Activated T-helper 1 cell treated with anti-CD3 and anti-CD28 coated beads, Interleukin-12 subunit alpha, Interleukin-12 subunit beta, Interleukin-2, Interleukin-4 antibody, amounts not matched to agents 30 ng/mL and 10 ng/mL and 1 ng/mL, durations not matched to agents 14 hours and 24 hours and 36 hours (primary cell): ENCODE measurements around the gene NCK2. TPM values are rescaled to one million over a fixed set of nuclear protein-coding genes. Genes with fewer than 3 reads are reported as not detected.

Source experiments
- DNase-seq: peaks from one replicate; pipeline ENCODE4 v3.0.0; 2021; ENCODE audit warnings: low spot score
- H3K27ac Mint-ChIP-seq: one replicate; pipeline ENCODE4 v1.8.0; 2021; ENCODE audit warnings: mild to moderate bottlenecking, mixed read lengths
- H3K27me3 Mint-ChIP-seq: one replicate; pipeline ENCODE4 v1.8.0; 2022; ENCODE audit warnings: mild to moderate bottlenecking, moderate library complexity, mixed read lengths; ENCODE audit not compliant: insufficient read depth
- H3K36me3 Mint-ChIP-seq: one replicate; pipeline ENCODE4 v1.8.0; 2021; ENCODE audit warnings: low read depth, mixed read lengths
- H3K4me1 Mint-ChIP-seq: one replicate; pipeline ENCODE4 v1.8.0; 2021; ENCODE audit warnings: low read depth, mixed read lengths
- H3K4me3 Mint-ChIP-seq: one replicate; pipeline ENCODE4 v1.8.0; 2021; ENCODE audit warnings: mild to moderate bottlenecking, moderate library complexity, mixed read lengths
- H3K9me3 Mint-ChIP-seq: one replicate; pipeline ENCODE4 v1.8.0; 2021; ENCODE audit warnings: mixed read lengths
- intact Hi-C: fragments of 100-400 bp; cut with micrococcal nuclease; formaldehyde crosslinking; loops from one replicate; pipeline ENCODE4 v1.15.1; 2024
- total RNA-seq: library from RNA; stranded (reverse); gene quantifications from 2 replicates; pipeline ENCODE4 v1.2.3, GENCODE V29; 2022

The NCK2 gene
- total RNA-seq, 1 donor from 2014 or later, result 79.9 TPM

GRCh38 chr2:105806996-105807395 lies 62.3 kb downstream of the NCK2 start:
- H3K4me3 Mint-ChIP-seq, result no peak overlapping the region
- DNase-seq, result no peak
- intact Hi-C loops, result no loop called here
- no peaks in the 10 kb centered on the region for H3K27me3 Mint-ChIP-seq
- no peaks in the 10 kb centered on the region for H3K9me3 Mint-ChIP-seq
- H3K4me1 Mint-ChIP-seq, result peaks cover 87% of the 10 kb centered on the region
- peaks cover 43% of the 10 kb centered on the region for H3K36me3 Mint-ChIP-seq
- H3K27ac Mint-ChIP-seq, result no peak overlapping the region

DNA sequence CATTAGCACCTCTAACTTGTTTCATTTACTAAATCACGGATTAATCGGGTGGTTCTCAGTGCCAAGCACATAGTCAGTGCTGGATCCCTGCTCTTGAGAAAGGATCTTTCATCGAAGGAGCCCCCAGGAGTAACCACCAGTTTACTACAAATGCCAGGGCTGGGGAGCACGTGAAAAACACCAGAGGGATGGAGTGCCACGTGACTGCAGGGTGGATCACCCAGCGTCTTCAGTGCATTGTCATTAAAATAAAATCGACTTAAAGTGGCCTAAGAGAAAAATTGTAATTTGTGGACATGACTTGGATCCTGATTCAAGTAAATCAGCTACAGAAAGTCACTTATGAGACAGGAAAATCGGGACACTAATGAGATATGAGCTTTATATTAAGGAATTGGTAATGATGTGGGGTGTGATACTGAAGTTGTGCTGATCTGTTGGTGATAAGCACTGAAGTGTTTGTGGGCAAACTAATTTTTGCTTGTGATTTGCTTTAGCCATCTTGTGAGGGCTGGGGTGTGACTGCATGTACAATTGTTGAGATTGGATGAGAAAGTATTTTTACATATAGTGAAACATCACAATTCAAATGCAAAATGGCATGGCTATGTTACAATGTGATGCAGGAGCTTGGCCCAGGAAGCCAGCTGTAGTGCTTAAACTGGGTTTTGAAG lies 63.8 kb downstream of the NCK2 start:
- Mint-ChIP-seq H3K4me1 (peaks cover 82% of the 10 kb centered on the region), H3K27me3 (no peaks in the 10 kb centered on the region), H3K27ac (peak overlapping the region; percentile 81), H3K36me3 (peaks cover 34% of the 10 kb centered on the region), H3K4me3 (no peak overlapping the region), H3K9me3 (no peaks in the 10 kb centered on the region)
- DNase-seq, result no peak
- intact Hi-C loops, result loop anchor here (1.0 kb wide), 2 partner anchors 10 to 49 kb away; no protein-coding TSS in a partner anchor

GRCh38 chr2:105809097-105809473 lies 64.4 kb downstream of the NCK2 start:
- intact Hi-C loops, result loop anchor here (1.0 kb wide), 1 partner anchor 11 kb away; no protein-coding TSS in a partner anchor
- H3K27ac Mint-ChIP-seq, result peak overlapping the region; percentile 81
- H3K4me1 Mint-ChIP-seq, result peaks cover 82% of the 10 kb centered on the region
- no peaks in the 10 kb centered on the region for H3K27me3 Mint-ChIP-seq
- no peak overlapping the region for H3K4me3 Mint-ChIP-seq
- H3K36me3 Mint-ChIP-seq, result peaks cover 31% of the 10 kb centered on the region
- H3K9me3 Mint-ChIP-seq, result no peaks in the 10 kb centered on the region
- no peak for DNase-seq

DNA sequence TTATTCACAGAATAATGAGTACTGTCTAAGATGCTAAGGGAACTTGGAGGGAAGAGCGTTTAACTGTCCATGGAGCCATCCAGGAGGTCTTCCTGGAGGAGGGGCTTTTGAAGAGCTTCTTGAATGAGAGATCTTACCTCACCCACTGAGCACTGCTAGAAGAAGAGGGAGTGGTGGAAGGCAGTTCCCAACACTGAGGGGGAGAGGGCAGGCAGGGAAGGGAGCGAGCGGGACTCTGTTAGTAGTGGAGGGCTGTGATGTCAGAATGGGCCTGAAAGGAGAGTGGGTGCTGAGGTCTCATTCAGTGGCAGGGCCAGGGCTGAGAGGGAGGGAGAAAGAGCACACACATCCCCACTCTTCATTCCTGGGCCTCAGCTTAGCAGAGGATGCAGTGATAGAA lies 65.0 kb downstream of the NCK2 start:
- Mint-ChIP-seq H3K36me3 (peaks cover 28% of the 10 kb centered on the region), H3K9me3 (no peaks in the 10 kb centered on the region), H3K4me1 (peaks cover 81% of the 10 kb centered on the region), H3K27ac (peak overlapping the region; percentile 81), H3K27me3 (no peaks in the 10 kb centered on the region), H3K4me3 (no peak overlapping the region)
- no peak for DNase-seq
- intact Hi-C loops, result loop anchor here (1.0 kb wide), 1 partner anchor 11 kb away; no protein-coding TSS in a partner anchor

- no peak overlapping the region for H3K27ac Mint-ChIP-seq
- H3K4me1 Mint-ChIP-seq, result peaks cover 59% of the 10 kb centered on the region
- no peak overlapping the region for H3K4me3 Mint-ChIP-seq
- H3K9me3 Mint-ChIP-seq, result no peaks in the 10 kb centered on the region
- intact Hi-C loops, result no loop called here
- H3K27me3 Mint-ChIP-seq, result no peaks in the 10 kb centered on the region
- peaks cover 29% of the 10 kb centered on the region for H3K36me3 Mint-ChIP-seq
- DNase-seq, result no peak
Measured at GRCh38 chr2:105812180-105813044, 67.7 kb downstream of the NCK2 start.

- no peak for DNase-seq
- intact Hi-C loops, result no loop called here
- H3K36me3 Mint-ChIP-seq, result peaks cover 31% of the 10 kb centered on the region
- H3K4me3 Mint-ChIP-seq, result no peak overlapping the region
- no peaks in the 10 kb centered on the region for H3K9me3 Mint-ChIP-seq
- peaks cover 56% of the 10 kb centered on the region for H3K4me1 Mint-ChIP-seq
- no peaks in the 10 kb centered on the region for H3K27me3 Mint-ChIP-seq
- no peak overlapping the region for H3K27ac Mint-ChIP-seq
Measured at GRCh38 chr2:105813045-105813315, 68.3 kb downstream of the NCK2 start.

- no peak for DNase-seq
- intact Hi-C loops, result no loop called here
- Mint-ChIP-seq H3K9me3 (no peaks in the 10 kb centered on the region), H3K36me3 (peaks cover 32% of the 10 kb centered on the region), H3K4me3 (no peak overlapping the region), H3K4me1 (peaks cover 52% of the 10 kb centered on the region), H3K27me3 (no peaks in the 10 kb centered on the region), H3K27ac (no peak overlapping the region)
Measured at GRCh38 chr2:105813405-105813804, 68.7 kb downstream of the NCK2 start.

GRCh38 chr2:105814291-105814940 lies 69.7 kb downstream of the NCK2 start:
- H3K4me3 Mint-ChIP-seq, result no peak overlapping the region
- no peak for DNase-seq
- H3K36me3 Mint-ChIP-seq, result peaks cover 35% of the 10 kb centered on the region
- H3K27me3 Mint-ChIP-seq, result no peaks in the 10 kb centered on the region
- H3K9me3 Mint-ChIP-seq, result no peaks in the 10 kb centered on the region
- peaks cover 47% of the 10 kb centered on the region for H3K4me1 Mint-ChIP-seq
- intact Hi-C loops, result no loop called here
- H3K27ac Mint-ChIP-seq, result peak overlapping the region; percentile 23

DNA sequence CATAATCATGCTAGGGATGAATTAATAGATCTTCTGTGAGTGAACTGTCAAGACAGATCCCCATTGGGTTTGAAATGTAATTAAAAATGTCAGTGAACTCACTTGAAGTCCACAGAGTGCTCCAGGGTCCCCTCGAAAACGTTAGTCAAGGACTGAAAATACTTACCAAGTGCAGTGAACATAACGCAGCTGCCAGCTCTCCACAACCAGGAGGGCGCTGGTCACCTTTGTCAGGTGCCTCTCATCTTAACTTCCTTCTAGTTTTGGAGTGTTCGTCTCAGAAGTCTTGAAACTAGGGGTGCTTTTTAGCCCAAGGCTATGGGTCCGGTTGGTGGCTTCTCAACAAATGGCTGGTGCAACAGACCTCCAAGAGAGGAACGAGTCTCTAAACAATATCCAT lies 70.7 kb downstream of the NCK2 start:
- Mint-ChIP-seq H3K4me3 (no peak overlapping the region), H3K27me3 (no peaks in the 10 kb centered on the region), H3K36me3 (peaks cover 36% of the 10 kb centered on the region), H3K27ac (no peak overlapping the region), H3K4me1 (peaks cover 45% of the 10 kb centered on the region), H3K9me3 (no peaks in the 10 kb centered on the region)
- intact Hi-C loops, result no loop called here
- DNase-seq, result no peak

DNA sequence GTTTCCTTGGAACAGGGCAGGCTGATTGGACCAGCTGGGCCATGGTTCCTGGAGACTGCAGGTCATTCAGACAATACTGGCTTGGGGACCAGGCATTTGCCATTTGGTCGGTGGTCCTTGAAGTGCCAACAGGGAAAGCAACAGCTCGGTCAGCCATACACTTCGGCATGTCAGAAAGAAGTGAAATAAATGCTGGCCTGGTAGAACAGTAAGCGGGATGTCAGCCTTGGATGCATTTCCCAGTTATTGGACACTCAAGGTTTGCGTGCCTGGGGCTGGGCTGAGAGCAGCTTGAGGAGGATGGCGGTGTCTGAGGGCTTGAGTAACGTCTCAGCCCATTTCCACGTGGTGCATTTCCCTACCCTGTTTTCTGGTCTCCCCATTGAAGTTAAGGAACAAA lies 75.4 kb downstream of the NCK2 start:
- Mint-ChIP-seq H3K9me3 (no peaks in the 10 kb centered on the region), H3K36me3 (peaks cover 54% of the 10 kb centered on the region), H3K27me3 (no peaks in the 10 kb centered on the region), H3K4me1 (peaks cover 61% of the 10 kb centered on the region), H3K4me3 (no peak overlapping the region), H3K27ac (peak overlapping the region; percentile 55)
- intact Hi-C loops, result no loop called here
- no peak for DNase-seq

- intact Hi-C loops, result no loop called here
- DNase-seq, result no peak
- Mint-ChIP-seq H3K27ac (peak overlapping the region; percentile 55), H3K27me3 (no peaks in the 10 kb centered on the region), H3K9me3 (no peaks in the 10 kb centered on the region), H3K4me1 (peaks cover 63% of the 10 kb centered on the region), H3K4me3 (no peak overlapping the region), H3K36me3 (peaks cover 57% of the 10 kb centered on the region)
Measured at GRCh38 chr2:105820691-105821090, 76.0 kb downstream of the NCK2 start.

GRCh38 chr2:105821428-105822125 lies 76.9 kb downstream of the NCK2 start:
- Mint-ChIP-seq H3K9me3 (peaks cover 3% of the 10 kb centered on the region), H3K27me3 (no peaks in the 10 kb centered on the region), H3K4me1 (peaks cover 68% of the 10 kb centered on the region), H3K27ac (peak overlapping the region; percentile 51), H3K4me3 (no peak overlapping the region), H3K36me3 (peaks cover 56% of the 10 kb centered on the region)
- DNase-seq, result no peak
- intact Hi-C loops, result loop anchor here (2.0 kb wide), 1 partner anchor 19 kb away; no protein-coding TSS in a partner anchor
